HG03064 (cell line): ENCODE results near the gene PFDN2.

Source experiments
- ATAC-seq: cut with Tn5 transposase; IDR thresholded peaks from one replicate; pipeline ENCODE4 v1.9.1; 2021; ENCODE audit warnings: low read depth; ENCODE audit not compliant: unreplicated experiment

The PFDN2 gene

DNA sequence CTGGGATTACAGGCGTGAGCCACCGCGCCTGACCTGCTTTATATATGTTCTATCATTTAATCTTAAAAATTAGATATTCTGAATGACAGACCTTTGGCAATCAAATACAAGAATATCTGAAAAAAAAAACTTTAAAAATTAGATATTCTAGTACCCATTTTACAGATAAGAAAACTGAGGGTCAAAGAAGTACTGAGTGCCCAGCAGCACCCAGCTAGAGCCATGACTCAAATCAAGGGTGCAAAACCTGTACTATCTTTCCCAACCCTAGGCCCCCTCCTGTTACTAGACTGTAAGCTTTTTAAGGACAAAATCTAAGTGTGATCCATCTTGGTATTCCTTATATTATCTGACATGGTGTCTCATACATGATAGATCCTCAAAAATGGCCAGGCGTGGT, 56.4 kb downstream of the PFDN2 start:
- no peak for ATAC-seq

DNA sequence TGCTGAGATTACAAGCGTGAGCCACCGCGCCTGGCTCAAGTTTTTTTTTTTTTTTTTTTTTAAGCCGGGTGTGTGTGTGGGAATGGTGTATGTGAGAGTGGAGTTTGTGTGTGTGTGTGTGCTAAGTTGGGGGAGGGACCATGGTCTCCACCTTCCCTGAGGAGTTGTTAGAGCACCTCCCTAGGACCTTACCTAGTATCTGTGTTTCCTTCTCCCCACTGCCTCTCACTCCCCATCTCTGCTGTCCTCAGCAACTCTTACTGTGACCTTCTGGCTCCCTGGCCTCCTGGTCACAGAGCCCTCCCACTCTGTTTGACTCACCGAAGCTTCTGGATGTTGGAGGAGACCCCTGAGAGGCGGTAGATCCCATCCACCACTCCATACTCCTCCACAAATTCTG, 58.5 kb downstream of the PFDN2 start:
- ATAC-seq: no peak

DNA sequence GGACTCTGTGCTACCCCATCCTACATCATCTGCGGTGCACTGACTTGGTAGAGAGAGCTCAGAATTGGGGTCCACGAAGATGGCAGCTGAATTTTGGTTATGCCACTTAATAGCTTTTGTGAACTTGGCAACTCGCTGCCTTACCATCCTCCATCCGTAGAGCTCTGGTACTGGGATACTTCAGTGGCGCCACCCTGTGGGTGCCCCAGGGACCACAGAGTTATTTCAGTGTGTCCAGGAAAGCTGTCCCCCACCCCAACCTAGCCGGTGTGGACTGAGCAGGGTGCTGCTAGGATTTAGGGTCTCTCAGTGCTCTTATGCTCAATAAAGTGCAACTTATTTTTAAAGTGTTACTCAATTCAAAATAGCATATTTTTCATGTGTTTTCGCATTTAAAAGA, 63.0 kb downstream of the PFDN2 start:
- no peak for ATAC-seq

DNA sequence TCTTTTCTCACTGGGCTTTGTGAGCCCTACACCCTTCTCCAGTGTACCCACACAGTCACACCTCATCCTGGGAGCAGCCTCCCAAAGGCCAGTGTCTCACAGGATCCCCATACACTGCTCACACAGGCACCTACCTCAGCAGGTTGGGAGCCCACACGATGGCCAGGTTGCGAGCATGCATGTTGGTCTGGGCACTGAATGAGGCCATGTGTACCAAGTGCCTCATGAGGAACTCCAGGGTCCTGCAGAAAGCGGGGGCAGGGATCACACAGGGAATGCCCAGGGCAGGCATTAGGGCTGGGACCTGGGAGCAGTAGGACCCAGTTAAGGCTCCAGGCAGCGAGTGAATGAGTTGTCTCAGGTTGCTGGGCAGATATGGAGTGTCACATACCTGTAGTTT, 63.6 kb downstream of the PFDN2 start:
- no peak for ATAC-seq

DNA sequence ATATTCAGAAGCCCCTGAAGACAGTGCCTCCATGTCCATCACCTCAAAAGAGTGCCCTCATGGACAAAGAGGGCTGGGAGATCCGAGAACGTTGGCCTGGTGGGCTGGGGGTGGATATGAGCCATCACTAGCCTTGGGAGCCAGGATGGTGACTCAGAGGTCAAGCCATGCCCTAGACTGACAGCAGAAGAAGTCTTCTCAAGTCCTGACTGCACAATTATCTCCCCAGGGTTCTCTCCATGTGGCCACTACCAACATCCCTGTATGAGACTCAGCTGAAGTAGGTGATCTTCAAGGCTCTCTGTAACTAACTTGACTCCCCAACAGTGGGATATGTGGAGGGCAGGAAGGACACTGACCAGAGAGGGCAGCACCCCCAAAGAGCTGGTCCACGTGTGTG, 64.9 kb downstream of the PFDN2 start:
- ATAC-seq: no peak

DNA sequence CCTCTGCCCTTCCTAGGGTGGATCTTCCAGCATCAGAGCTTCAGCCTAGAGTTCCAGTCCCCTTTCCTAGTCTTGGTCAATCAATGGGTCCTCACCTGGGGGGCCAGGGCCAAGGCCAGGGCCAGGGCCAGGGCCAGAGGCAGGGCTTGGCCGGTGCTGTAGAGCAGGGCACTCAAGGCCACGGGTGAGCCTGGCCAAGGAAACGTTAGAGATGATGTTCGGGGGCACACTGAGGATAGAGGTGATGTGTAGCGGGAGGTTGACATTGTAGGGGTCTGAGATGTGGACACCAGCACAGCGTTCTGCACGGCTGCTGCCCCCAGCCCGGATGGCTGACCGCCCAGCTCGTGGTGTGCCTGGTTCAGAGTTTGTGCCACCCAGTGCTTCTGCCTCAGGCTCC, 66.6 kb downstream of the PFDN2 start:
- no peak for ATAC-seq
